Keratinocyte (primary cell): ENCODE results near the gene UBE4B.

ENCODE experiments used
- CTCF ChIP-seq, 3 experiments: IDR thresholded peaks in 1 of 3; conservative IDR thresholded peaks in 1 of 3; optimal IDR thresholded peaks in 1 of 3; 2 replicates in 2 of 3; 3 replicates in 1 of 3; pipeline versions ENCODE3 to v1.5.1; 2011; ENCODE audit warnings: low read length in 3 of 3, mild to moderate bottlenecking in 3 of 3, moderate library complexity in 2 of 3, control low read depth in 1 of 3, inconsistent platforms in 1 of 3; ENCODE audit not compliant: insufficient read depth in 2 of 3; ENCODE audit errors: extremely low read depth in 1 of 3
- EZH2 ChIP-seq: IDR thresholded peaks from one replicate; pipeline ENCODE4 v1.6.1; 2012; ENCODE audit warnings: inconsistent platforms, mild to moderate bottlenecking, low read length, moderate library complexity

- no peak for TF ChIP-seq CTCF (optimal IDR thresholded peaks at IDR 0.05 in 1 of 3, IDR thresholded peaks at IDR 0.05 in 1 of 3, conservative IDR thresholded peaks at IDR 0.05 in 1 of 3; ENCODE audit: extremely low read depth in 1 of 3, insufficient read depth in 2 of 3, low read length in 3 of 3)
- TF ChIP-seq EZH2 = no peak
Observed at GRCh38 chr1:10104834-10105233, 72.1 kb downstream of the UBE4B start.
